Calu3 (cell line): ENCODE measurements around the gene SORBS2. TPM values are rescaled to one million over a fixed set of nuclear protein-coding genes. Genes with fewer than 3 reads are reported as not detected.

Experiments used
- BruUV-seq: library from RNA; stranded (reverse); fragments of 400-500 nt; replicated peaks from 2 replicates; lab custom pipeline; 2021; lab: Mats Ljungman, UMichigan
- CTCF ChIA-PET: fragments of 300-600 bp; sonication (Branson Sonifier 250); formaldehyde crosslinking; loops from one replicate; lab custom pipeline; 2022; ENCODE audit warnings: antibody characterized with exemption; lab: Charles Lee
- DNase-seq: peaks from one replicate; pipeline ENCODE4 v3.0.0; 2022
- H3K27ac Mint-ChIP-seq: one replicate; pipeline ENCODE4 v1.8.0; 2022; ENCODE audit warnings: mixed read lengths; ENCODE audit not compliant: unreplicated experiment
- H3K27me3 Mint-ChIP-seq: one replicate; pipeline ENCODE4 v1.8.0; 2022; ENCODE audit warnings: mixed read lengths; ENCODE audit not compliant: unreplicated experiment
- H3K36me3 Mint-ChIP-seq: one replicate; pipeline ENCODE4 v1.8.0; 2022; ENCODE audit warnings: mild to moderate bottlenecking, moderate library complexity, mixed read lengths; ENCODE audit not compliant: insufficient read depth, unreplicated experiment
- H3K4me1 Mint-ChIP-seq: one replicate; pipeline ENCODE4 v1.8.0; 2022; ENCODE audit warnings: mild to moderate bottlenecking, low read depth, mixed read lengths; ENCODE audit not compliant: unreplicated experiment
- H3K4me3 Mint-ChIP-seq: one replicate; pipeline ENCODE4 v1.8.0; 2022; ENCODE audit warnings: mild to moderate bottlenecking, low read depth, moderate library complexity, mixed read lengths; ENCODE audit not compliant: unreplicated experiment
- H3K9me3 Mint-ChIP-seq: one replicate; pipeline ENCODE4 v1.8.0; 2022; ENCODE audit warnings: low read depth, mixed read lengths; ENCODE audit not compliant: unreplicated experiment
- intact Hi-C: fragments of 100-400 bp; cut with micrococcal nuclease; formaldehyde crosslinking; loops from one replicate; pipeline ENCODE4 v1.10.0; 2022; ENCODE audit not compliant: unreplicated experiment
- total RNA-seq: library from RNA; stranded (reverse); gene quantifications from 2 replicates; pipeline ENCODE4 v1.2.3, GENCODE V29; 2022
- TF ChIP-seq, protein P1 (sequence below): fragments of 200-600 bp; IDR thresholded peaks from one replicate; pipeline ENCODE4 v1.8.0; 2022; ENCODE audit warnings: antibody characterized with exemption; ENCODE audit not compliant: unreplicated experiment

The SORBS2 gene
- total RNA-seq, 1 experiment from 2014 or later, result 52.8 TPM

DNA sequence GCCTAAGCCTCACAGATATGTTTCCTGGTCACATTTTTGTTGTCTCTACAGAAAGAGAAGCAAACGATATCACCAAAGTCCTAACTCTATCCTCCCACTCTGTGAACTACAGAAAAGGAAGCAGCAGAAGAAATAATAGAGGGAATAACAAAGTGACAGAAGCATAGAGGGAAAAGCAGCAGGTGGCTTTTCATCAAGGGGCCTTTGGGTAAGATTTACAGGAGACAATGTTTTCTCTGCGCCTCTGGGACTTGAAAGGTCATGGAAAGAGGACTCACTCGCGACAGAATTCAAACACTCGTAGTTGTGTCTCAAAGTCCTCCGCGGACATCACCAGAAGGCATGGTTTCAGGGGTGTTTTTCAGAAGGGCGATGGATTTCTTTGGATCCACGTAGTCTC is 66.1 kb downstream of the SORBS2 start:
- no TSS peak for BruUV-seq
- Mint-ChIP-seq H3K9me3 (no peaks in the 10 kb centered on the region), H3K4me1 (peaks cover 1% of the 10 kb centered on the region), H3K4me3 (no peak overlapping the region), H3K27ac (no peak overlapping the region), H3K36me3 (no peaks in the 10 kb centered on the region), H3K27me3 (no peaks in the 10 kb centered on the region)
- intact Hi-C loops, result no loop called here
- CTCF ChIA-PET, result no interaction called here
- no peak for DNase-seq
- TF ChIP-seq, protein P1, sequence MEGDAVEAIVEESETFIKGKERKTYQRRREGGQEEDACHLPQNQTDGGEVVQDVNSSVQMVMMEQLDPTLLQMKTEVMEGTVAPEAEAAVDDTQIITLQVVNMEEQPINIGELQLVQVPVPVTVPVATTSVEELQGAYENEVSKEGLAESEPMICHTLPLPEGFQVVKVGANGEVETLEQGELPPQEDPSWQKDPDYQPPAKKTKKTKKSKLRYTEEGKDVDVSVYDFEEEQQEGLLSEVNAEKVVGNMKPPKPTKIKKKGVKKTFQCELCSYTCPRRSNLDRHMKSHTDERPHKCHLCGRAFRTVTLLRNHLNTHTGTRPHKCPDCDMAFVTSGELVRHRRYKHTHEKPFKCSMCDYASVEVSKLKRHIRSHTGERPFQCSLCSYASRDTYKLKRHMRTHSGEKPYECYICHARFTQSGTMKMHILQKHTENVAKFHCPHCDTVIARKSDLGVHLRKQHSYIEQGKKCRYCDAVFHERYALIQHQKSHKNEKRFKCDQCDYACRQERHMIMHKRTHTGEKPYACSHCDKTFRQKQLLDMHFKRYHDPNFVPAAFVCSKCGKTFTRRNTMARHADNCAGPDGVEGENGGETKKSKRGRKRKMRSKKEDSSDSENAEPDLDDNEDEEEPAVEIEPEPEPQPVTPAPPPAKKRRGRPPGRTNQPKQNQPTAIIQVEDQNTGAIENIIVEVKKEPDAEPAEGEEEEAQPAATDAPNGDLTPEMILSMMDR, result no peak

DNA sequence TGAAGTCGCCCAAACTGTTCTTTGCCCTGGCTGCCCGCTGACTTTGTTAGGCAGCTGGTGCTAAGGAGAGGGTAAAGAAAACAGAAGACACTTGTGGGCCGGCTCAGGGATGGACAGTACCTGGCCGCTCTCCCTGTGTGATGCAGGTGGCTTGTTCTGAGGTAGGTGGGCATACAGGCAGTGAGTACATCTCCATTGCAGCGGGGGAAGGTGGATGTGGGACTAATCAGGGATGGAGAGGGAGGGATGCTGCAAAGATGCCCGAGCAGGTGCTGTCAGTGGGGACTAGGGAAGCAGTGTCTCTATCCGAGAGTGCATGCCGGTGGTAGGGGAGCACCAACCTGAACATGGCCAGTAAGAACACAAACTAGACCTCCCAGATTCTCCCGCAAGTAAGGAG is 67.0 kb downstream of the SORBS2 start:
- no peaks in the 10 kb centered on the region for H3K9me3 Mint-ChIP-seq
- TF ChIP-seq, protein P1, result no peak
- intact Hi-C loops, result no loop called here
- BruUV-seq, result no TSS peak
- H3K4me3 Mint-ChIP-seq, result no peak overlapping the region
- CTCF ChIA-PET, result no interaction called here
- no peak overlapping the region for H3K27ac Mint-ChIP-seq
- peaks cover 9% of the 10 kb centered on the region for H3K4me1 Mint-ChIP-seq
- DNase-seq, result no peak
- no peaks in the 10 kb centered on the region for H3K27me3 Mint-ChIP-seq
- H3K36me3 Mint-ChIP-seq, result no peaks in the 10 kb centered on the region

DNA sequence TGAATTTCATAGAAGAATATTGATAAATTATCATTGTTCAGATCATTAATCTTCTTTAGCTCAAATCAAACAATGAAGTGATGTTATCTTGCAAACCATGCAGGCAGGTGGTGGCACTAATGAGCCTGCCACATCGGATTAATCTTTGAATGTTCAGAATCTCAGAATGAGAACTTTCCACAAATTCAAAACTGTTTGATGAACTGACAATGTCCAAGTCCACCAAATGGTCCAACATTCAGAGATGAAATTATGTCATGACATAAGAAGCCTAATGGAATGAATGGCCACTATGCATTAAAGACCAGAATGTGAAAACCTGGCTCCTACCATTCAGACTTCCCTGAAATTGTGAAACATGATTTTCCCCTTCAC is 67.5 kb downstream of the SORBS2 start:
- intact Hi-C loops, result no loop called here
- CTCF ChIA-PET, result no interaction called here
- BruUV-seq, result no TSS peak
- no peak for DNase-seq
- Mint-ChIP-seq H3K9me3 (no peaks in the 10 kb centered on the region), H3K4me3 (no peak overlapping the region), H3K4me1 (peaks cover 9% of the 10 kb centered on the region), H3K27me3 (no peaks in the 10 kb centered on the region), H3K27ac (no peak overlapping the region), H3K36me3 (no peaks in the 10 kb centered on the region)
- TF ChIP-seq, protein P1, result no peak

DNA sequence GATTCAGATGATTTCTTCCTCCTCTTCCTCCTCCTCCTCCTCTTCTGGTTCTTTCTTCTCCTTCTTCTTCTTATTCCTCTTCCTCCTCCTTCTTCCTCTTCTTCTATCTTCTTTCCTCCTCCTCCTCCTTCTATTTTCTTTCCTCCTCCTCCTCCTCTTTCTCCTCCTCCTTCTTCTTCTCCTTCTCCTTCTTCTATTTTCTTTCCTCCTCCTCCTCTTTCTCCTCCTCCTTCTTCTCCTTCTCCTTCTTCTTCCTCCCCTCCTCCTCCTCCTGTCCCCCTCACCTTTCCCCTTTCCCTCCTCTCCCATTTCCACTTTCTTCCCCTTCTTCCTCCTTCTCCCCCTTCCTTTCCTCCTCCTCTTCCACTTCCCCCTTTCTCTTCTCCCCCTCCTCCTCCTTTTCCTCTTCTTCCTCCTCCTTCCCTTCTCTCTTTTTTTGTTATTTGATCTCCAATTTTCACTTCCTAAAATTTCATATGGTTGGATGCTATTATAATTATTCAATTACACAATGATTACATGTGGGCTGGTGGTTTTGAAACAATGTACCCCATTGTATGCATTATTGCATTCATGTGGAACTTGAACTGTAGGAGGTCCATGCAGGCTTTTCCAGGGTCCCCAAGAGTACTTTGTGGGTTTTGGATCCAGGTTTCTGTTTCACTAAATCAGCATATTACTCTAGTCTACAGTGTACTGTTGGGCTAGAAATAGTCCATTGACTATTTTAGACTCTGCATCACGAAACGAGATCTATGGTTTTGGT is 68.1 kb downstream of the SORBS2 start:
- H3K36me3 Mint-ChIP-seq, result no peaks in the 10 kb centered on the region
- CTCF ChIA-PET, result no interaction called here
- intact Hi-C loops, result no loop called here
- no peaks in the 10 kb centered on the region for H3K9me3 Mint-ChIP-seq
- no peak for DNase-seq
- H3K27ac Mint-ChIP-seq, result no peak overlapping the region
- TF ChIP-seq, protein P1, result no peak
- H3K4me3 Mint-ChIP-seq, result no peak overlapping the region
- peaks cover 9% of the 10 kb centered on the region for H3K4me1 Mint-ChIP-seq
- BruUV-seq, result no TSS peak
- no peaks in the 10 kb centered on the region for H3K27me3 Mint-ChIP-seq
